ENCODE measurements around the gene CDCP1. TPM values are rescaled to one million over a fixed set of nuclear protein-coding genes. Genes with fewer than 3 reads are reported as not detected.

CDCP1 gene
- total RNA-seq, 1 experiment from 2014 or later = 66.9 TPM

DNA sequence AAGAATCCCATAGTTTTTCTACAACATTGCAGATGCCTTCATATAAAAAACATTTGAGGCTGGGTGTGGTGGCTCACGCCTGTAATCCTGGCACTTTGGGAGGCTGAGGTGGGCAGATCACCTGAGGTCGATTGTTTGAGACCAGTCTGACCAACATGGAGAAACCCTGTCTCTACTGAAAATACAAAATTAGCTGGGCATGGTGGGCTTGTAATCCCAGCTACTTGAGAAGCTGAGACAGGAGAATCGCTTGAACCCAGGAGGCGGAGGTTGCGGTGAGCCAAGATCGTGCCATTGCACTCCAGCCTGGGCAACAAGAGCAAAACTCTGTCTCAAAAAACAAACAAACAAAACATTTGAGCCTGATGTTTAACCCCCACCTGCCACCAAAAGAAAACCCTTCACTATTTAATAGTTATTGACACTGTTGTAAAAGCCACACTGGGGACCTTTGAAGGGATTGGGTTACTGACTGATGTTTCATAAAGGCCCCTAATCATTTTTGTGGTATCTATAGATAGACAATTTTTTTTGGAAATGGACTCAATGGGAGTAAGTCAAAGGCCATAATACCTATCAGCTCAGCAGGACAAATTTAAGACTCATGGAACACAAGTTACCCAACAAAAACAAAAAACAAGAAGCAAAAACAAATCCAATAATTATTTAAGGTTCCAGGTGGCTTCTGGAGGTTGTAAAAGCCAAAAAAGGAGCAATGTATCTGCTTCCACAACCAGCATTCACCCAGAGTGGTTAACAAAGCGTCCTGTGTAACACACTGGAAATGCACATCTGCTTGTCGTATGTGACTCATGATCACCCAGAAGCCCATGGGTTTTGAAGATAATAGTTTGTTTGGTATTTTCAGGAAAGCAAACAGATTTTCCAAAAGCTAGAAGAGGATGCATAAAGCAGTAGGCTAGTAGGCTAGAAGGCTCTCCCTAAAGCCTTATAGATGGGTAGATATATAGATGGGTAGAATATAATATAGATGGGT is 41.2 kb downstream of the CDCP1 start:
- Mint-ChIP-seq H3K9me3 (ENCODE audit: low read depth, unreplicated experiment) (no peaks in the 10 kb centered on the region), H3K4me1 (ENCODE audit: low read depth, unreplicated experiment) (peaks cover 17% of the 10 kb centered on the region), H3K4me3 (ENCODE audit: low read depth, unreplicated experiment) (no peak overlapping the region), H3K36me3 (ENCODE audit: insufficient read depth, unreplicated experiment) (peaks cover 26% of the 10 kb centered on the region), H3K27ac (ENCODE audit: unreplicated experiment) (no peak overlapping the region), H3K27me3 (ENCODE audit: unreplicated experiment) (no peaks in the 10 kb centered on the region)
- CTCF ChIA-PET = no interaction called here
- no peak for DNase-seq
- intact Hi-C loops (cut with micrococcal nuclease; ENCODE audit: unreplicated experiment) = no loop called here
- TF ChIP-seq, protein P1, sequence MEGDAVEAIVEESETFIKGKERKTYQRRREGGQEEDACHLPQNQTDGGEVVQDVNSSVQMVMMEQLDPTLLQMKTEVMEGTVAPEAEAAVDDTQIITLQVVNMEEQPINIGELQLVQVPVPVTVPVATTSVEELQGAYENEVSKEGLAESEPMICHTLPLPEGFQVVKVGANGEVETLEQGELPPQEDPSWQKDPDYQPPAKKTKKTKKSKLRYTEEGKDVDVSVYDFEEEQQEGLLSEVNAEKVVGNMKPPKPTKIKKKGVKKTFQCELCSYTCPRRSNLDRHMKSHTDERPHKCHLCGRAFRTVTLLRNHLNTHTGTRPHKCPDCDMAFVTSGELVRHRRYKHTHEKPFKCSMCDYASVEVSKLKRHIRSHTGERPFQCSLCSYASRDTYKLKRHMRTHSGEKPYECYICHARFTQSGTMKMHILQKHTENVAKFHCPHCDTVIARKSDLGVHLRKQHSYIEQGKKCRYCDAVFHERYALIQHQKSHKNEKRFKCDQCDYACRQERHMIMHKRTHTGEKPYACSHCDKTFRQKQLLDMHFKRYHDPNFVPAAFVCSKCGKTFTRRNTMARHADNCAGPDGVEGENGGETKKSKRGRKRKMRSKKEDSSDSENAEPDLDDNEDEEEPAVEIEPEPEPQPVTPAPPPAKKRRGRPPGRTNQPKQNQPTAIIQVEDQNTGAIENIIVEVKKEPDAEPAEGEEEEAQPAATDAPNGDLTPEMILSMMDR (IDR thresholded peaks at IDR 0.05; ENCODE audit: unreplicated experiment) = no peak
- no TSS peak for BruUV-seq (replicated peaks)

DNA sequence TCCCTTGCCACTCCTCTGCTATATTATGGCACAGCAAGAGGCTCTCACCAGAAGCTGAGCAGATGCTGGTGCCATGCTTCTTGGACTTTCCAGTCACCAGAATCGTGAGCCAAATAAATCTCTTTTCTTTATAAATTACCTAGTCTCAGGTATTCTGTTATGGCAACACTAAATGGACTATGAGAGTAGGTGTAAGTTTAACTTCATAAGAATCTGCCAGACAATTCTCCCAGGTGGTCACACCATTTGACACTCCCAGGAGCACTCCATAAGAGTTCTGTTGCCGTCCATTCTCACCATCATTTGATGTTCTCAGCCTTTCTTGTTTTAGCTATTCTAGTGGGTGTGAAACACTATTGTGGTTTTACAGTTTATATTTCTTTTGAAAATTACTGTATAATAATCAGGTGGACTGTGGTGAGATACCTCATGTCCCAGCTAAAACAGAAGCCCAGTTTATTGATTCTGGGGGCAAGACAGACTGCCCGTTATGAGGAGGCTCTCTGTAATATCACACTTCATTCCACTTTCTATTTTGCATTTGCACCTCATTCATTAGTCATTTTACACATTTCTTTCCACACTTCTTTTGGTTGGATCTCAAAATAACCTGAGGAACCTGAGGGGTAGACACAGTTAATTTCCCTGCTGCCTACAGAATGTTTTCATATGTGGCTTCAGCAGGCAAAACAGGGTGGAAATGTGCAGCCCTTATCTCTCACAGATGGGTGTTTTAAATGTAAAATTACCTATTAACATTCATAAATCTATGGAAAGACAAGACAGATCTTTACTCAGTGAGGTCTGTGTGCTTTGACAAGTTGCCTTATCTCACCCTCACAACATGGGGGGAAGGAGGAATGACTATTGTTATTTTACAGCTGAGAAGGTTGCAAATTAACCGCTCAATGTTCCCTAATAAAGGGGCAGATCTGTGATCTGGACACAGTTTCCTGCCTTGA is 42.1 kb downstream of the CDCP1 start:
- BruUV-seq (replicated peaks) = no TSS peak
- H3K4me1 Mint-ChIP-seq (ENCODE audit: low read depth, unreplicated experiment) = peaks cover 13% of the 10 kb centered on the region
- TF ChIP-seq, protein P1 (IDR thresholded peaks at IDR 0.05; ENCODE audit: unreplicated experiment) = no peak
- no peaks in the 10 kb centered on the region for H3K27me3 Mint-ChIP-seq (ENCODE audit: unreplicated experiment)
- intact Hi-C loops (cut with micrococcal nuclease; ENCODE audit: unreplicated experiment) = no loop called here
- no peak overlapping the region for H3K27ac Mint-ChIP-seq (ENCODE audit: unreplicated experiment)
- no peak for DNase-seq
- peaks cover 16% of the 10 kb centered on the region for H3K36me3 Mint-ChIP-seq (ENCODE audit: insufficient read depth, unreplicated experiment)
- no peaks in the 10 kb centered on the region for H3K9me3 Mint-ChIP-seq (ENCODE audit: low read depth, unreplicated experiment)
- CTCF ChIA-PET = no interaction called here
- no peak overlapping the region for H3K4me3 Mint-ChIP-seq (ENCODE audit: low read depth, unreplicated experiment)

DNA sequence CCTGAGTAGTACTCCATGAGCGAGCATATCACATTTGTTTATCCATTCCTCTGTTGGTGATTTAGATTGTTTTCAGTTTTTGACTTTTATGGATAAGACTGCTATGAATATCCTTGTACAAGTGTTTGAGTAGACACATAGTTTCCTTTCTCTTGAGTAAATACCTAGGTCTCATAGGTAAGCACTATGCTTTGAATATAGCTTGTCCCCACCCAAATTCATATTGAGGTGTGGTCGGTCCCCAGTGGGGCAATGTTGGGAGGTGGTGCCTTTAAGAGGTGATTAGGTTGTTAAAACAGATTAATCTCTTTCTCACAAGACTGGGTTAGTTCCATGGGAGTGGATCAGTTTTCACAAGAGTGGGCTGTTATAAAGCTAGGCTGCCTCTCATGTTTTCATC is 42.8 kb downstream of the CDCP1 start:
- H3K4me3 Mint-ChIP-seq (ENCODE audit: low read depth, unreplicated experiment) = no peak overlapping the region
- peaks cover 16% of the 10 kb centered on the region for H3K36me3 Mint-ChIP-seq (ENCODE audit: insufficient read depth, unreplicated experiment)
- DNase-seq = no peak
- intact Hi-C loops (cut with micrococcal nuclease; ENCODE audit: unreplicated experiment) = no loop called here
- H3K4me1 Mint-ChIP-seq (ENCODE audit: low read depth, unreplicated experiment) = peaks cover 13% of the 10 kb centered on the region
- TF ChIP-seq, protein P1 (IDR thresholded peaks at IDR 0.05; ENCODE audit: unreplicated experiment) = no peak
- CTCF ChIA-PET = no interaction called here
- BruUV-seq (replicated peaks) = no TSS peak
- no peaks in the 10 kb centered on the region for H3K9me3 Mint-ChIP-seq (ENCODE audit: low read depth, unreplicated experiment)
- no peak overlapping the region for H3K27ac Mint-ChIP-seq (ENCODE audit: unreplicated experiment)
- H3K27me3 Mint-ChIP-seq (ENCODE audit: unreplicated experiment) = no peaks in the 10 kb centered on the region

DNA sequence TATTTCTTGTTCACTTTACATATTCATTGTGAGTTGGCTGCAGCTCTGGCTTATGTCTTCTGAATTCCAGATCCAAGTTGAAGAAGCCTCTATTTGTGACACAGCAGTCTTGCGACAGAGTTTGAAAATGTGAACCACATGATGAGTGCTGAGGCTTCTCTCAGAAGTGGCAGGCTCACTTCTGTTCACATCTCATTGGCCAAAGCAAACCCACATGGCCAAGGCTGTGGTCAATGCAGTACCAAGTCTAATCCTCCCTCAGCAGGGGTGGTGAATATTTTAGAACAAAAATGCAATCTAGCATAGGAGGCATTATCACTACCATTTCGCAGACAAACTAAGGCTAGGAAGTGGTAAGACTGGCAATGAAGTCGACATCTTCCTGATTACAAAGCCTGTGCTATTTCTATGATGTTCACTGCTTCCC is 45.2 kb downstream of the CDCP1 start:
- BruUV-seq (replicated peaks) = no TSS peak
- intact Hi-C loops (cut with micrococcal nuclease; ENCODE audit: unreplicated experiment) = no loop called here
- DNase-seq = no peak
- Mint-ChIP-seq H3K4me1 (ENCODE audit: low read depth, unreplicated experiment) (peaks cover 1% of the 10 kb centered on the region), H3K36me3 (ENCODE audit: insufficient read depth, unreplicated experiment) (peaks cover 8% of the 10 kb centered on the region), H3K27ac (ENCODE audit: unreplicated experiment) (no peak overlapping the region), H3K4me3 (ENCODE audit: low read depth, unreplicated experiment) (no peak overlapping the region), H3K9me3 (ENCODE audit: low read depth, unreplicated experiment) (no peaks in the 10 kb centered on the region), H3K27me3 (ENCODE audit: unreplicated experiment) (no peaks in the 10 kb centered on the region)
- TF ChIP-seq, protein P1 (IDR thresholded peaks at IDR 0.05; ENCODE audit: unreplicated experiment) = no peak
- CTCF ChIA-PET = no interaction called here

All from Calu3 (cell line).